Measurements from ENCODE around the gene ARFGAP1.

- TF ChIP-seq CTCF (IDR thresholded peaks at IDR 0.05; ENCODE audit: borderline replicate concordance, extremely low read depth, low read length, poor library complexity, severe bottlenecking) (no peak), EZH2 (IDR thresholded peaks at IDR 0.05; ENCODE audit: borderline replicate concordance, low read depth, low read length, severe bottlenecking) (no peak)
Measured at GRCh38 chr20:63270606-63271325, 1.8 kb upstream of the ARFGAP1 start.

All from DND-41 (cell line).